ENCODE measurements around the gene MAB21L3. TPM values are rescaled to one million over a fixed set of nuclear protein-coding genes. Genes with fewer than 3 reads are reported as not detected.

MAB21L3 gene
- total RNA-seq, 1 experiment from 2014 or later: 0.21 TPM

GRCh38 chr1:116177861-116178260, 66.7 kb downstream of the MAB21L3 start:
- CTCF ChIA-PET: no interaction called here
- intact Hi-C loops (cut with micrococcal nuclease; ENCODE audit: unreplicated experiment): no loop called here
- H3K36me3 Mint-ChIP-seq (ENCODE audit: insufficient read depth, unreplicated experiment): no peaks in the 10 kb centered on the region

GRCh38 chr1:116178837-116179236, 67.6 kb downstream of the MAB21L3 start:
- Mint-ChIP-seq H3K4me1 (ENCODE audit: low read depth, unreplicated experiment) (no peaks in the 10 kb centered on the region), H3K27me3 (ENCODE audit: unreplicated experiment) (no peaks in the 10 kb centered on the region), H3K36me3 (ENCODE audit: insufficient read depth, unreplicated experiment) (no peaks in the 10 kb centered on the region), H3K27ac (ENCODE audit: unreplicated experiment) (no peak overlapping the region), H3K4me3 (ENCODE audit: low read depth, unreplicated experiment) (no peak overlapping the region), H3K9me3 (ENCODE audit: low read depth, unreplicated experiment) (no peaks in the 10 kb centered on the region)
- no peak for TF ChIP-seq CTCF (IDR thresholded peaks at IDR 0.05; ENCODE audit: unreplicated experiment)
- intact Hi-C loops (cut with micrococcal nuclease; ENCODE audit: unreplicated experiment): no loop called here
- no peak for DNase-seq
- no TSS peak for BruUV-seq (replicated peaks)
- CTCF ChIA-PET: no interaction called here

More at GRCh38 chr1:116177861-116178260, 66.7 kb downstream of the MAB21L3 start:
- no peak for TF ChIP-seq CTCF (IDR thresholded peaks at IDR 0.05; ENCODE audit: unreplicated experiment)
- H3K4me3 Mint-ChIP-seq (ENCODE audit: low read depth, unreplicated experiment): no peak overlapping the region
- no TSS peak for BruUV-seq (replicated peaks)
- no peaks in the 10 kb centered on the region for H3K4me1 Mint-ChIP-seq (ENCODE audit: low read depth, unreplicated experiment)
- no peaks in the 10 kb centered on the region for H3K27me3 Mint-ChIP-seq (ENCODE audit: unreplicated experiment)
- no peak overlapping the region for H3K27ac Mint-ChIP-seq (ENCODE audit: unreplicated experiment)
- no peak for DNase-seq
- H3K9me3 Mint-ChIP-seq (ENCODE audit: low read depth, unreplicated experiment): no peaks in the 10 kb centered on the region

GRCh38 chr1:116179419-116179818, 68.2 kb downstream of the MAB21L3 start:
- no TSS peak for BruUV-seq (replicated peaks)
- no peak for DNase-seq
- CTCF ChIA-PET: no interaction called here
- no peaks in the 10 kb centered on the region for H3K4me1 Mint-ChIP-seq (ENCODE audit: low read depth, unreplicated experiment)
- no peaks in the 10 kb centered on the region for H3K36me3 Mint-ChIP-seq (ENCODE audit: insufficient read depth, unreplicated experiment)
- no peaks in the 10 kb centered on the region for H3K27me3 Mint-ChIP-seq (ENCODE audit: unreplicated experiment)
- no peak for TF ChIP-seq CTCF (IDR thresholded peaks at IDR 0.05; ENCODE audit: unreplicated experiment)
- H3K27ac Mint-ChIP-seq (ENCODE audit: unreplicated experiment): no peak overlapping the region
- no peaks in the 10 kb centered on the region for H3K9me3 Mint-ChIP-seq (ENCODE audit: low read depth, unreplicated experiment)
- intact Hi-C loops (cut with micrococcal nuclease; ENCODE audit: unreplicated experiment): no loop called here
- no peak overlapping the region for H3K4me3 Mint-ChIP-seq (ENCODE audit: low read depth, unreplicated experiment)

- intact Hi-C loops (cut with micrococcal nuclease; ENCODE audit: unreplicated experiment): no loop called here
- Mint-ChIP-seq H3K27me3 (ENCODE audit: unreplicated experiment) (no peaks in the 10 kb centered on the region), H3K4me3 (ENCODE audit: low read depth, unreplicated experiment) (no peak overlapping the region), H3K4me1 (ENCODE audit: low read depth, unreplicated experiment) (no peaks in the 10 kb centered on the region), H3K36me3 (ENCODE audit: insufficient read depth, unreplicated experiment) (no peaks in the 10 kb centered on the region), H3K9me3 (ENCODE audit: low read depth, unreplicated experiment) (no peaks in the 10 kb centered on the region), H3K27ac (ENCODE audit: unreplicated experiment) (no peak overlapping the region)
- TF ChIP-seq CTCF (IDR thresholded peaks at IDR 0.05; ENCODE audit: unreplicated experiment): no peak
- CTCF ChIA-PET: no interaction called here
- BruUV-seq (replicated peaks): no TSS peak
- DNase-seq: no peak
Observed at GRCh38 chr1:116179964-116180363, 68.8 kb downstream of the MAB21L3 start.

Data from Calu3 (cell line).